Measurements from ENCODE around the gene EP300. TPM values are rescaled to one million over a fixed set of nuclear protein-coding genes. Genes with fewer than 3 reads are reported as not detected.

EP300 gene
- total and polyA plus RNA-seq, 3 donors from 2014 or later = 59.2 to 242 (median 221) TPM

GRCh38 chr22:41116342-41116741 lies 23.9 kb downstream of the EP300 start:
- 87 to 91% methylated on average over 2 of the region's 2 CpGs for WGBS, 2 donors
- TF ChIP-seq POLR2A (IDR thresholded peaks at IDR 0.05) = no peak
- no peak for TF ChIP-seq CTCF (IDR thresholded peaks at IDR 0.05)
- H3K4me1 ChIP-seq = peaks cover 10% of the 10 kb centered on the region
- H3K36me3 ChIP-seq (ENCODE audit: low read depth, missing control alignments) = no peaks in the 10 kb centered on the region
- intact Hi-C loops (cut with DNase I; ENCODE audit: low total_unique reads) = no loop called here
- no peak for DNase-seq
- no peaks in the 10 kb centered on the region for H3K27me3 ChIP-seq
- H3K9me3 ChIP-seq = no peaks in the 10 kb centered on the region
- no peak overlapping the region for H3K27ac ChIP-seq
- H3K4me3 ChIP-seq = no peak overlapping the region

GRCh38 chr22:41117127-41117965 lies 25.0 kb downstream of the EP300 start:
- Histone ChIP-seq H3K27me3 (no peaks in the 10 kb centered on the region), H3K9me3 (no peaks in the 10 kb centered on the region), H3K4me1 (peaks cover 10% of the 10 kb centered on the region), H3K36me3 (ENCODE audit: low read depth, missing control alignments) (no peaks in the 10 kb centered on the region), H3K27ac (no peak overlapping the region), H3K4me3 (no peak overlapping the region)
- TF ChIP-seq CTCF (IDR thresholded peaks at IDR 0.05) = no peak
- no peak for TF ChIP-seq POLR2A (IDR thresholded peaks at IDR 0.05)
- DNase-seq = no peak
- 82 to 90% methylated on average over 7 to 9 of the region's 9 CpGs for WGBS, 2 donors
- intact Hi-C loops (cut with DNase I; ENCODE audit: low total_unique reads) = no loop called here

GRCh38 chr22:41123151-41123550 lies 30.8 kb downstream of the EP300 start:
- H3K4me3 ChIP-seq = no peak overlapping the region
- peaks cover under 1% of the 10 kb centered on the region for H3K4me1 ChIP-seq
- DNase-seq = no peak
- no peaks in the 10 kb centered on the region for H3K27me3 ChIP-seq
- intact Hi-C loops (cut with DNase I; ENCODE audit: low total_unique reads) = no loop called here
- WGBS, 2 donors = 71 to 85% methylated on average over 2 of the region's 2 CpGs
- no peak overlapping the region for H3K27ac ChIP-seq
- H3K36me3 ChIP-seq (ENCODE audit: low read depth, missing control alignments) = no peaks in the 10 kb centered on the region
- H3K9me3 ChIP-seq = no peaks in the 10 kb centered on the region
- no peak for TF ChIP-seq POLR2A (IDR thresholded peaks at IDR 0.05)
- TF ChIP-seq CTCF (IDR thresholded peaks at IDR 0.05) = no peak

GRCh38 chr22:41124086-41124485 lies 31.7 kb downstream of the EP300 start:
- no peak for DNase-seq
- Histone ChIP-seq H3K27me3 (no peaks in the 10 kb centered on the region), H3K9me3 (no peaks in the 10 kb centered on the region), H3K27ac (no peak overlapping the region), H3K36me3 (ENCODE audit: low read depth, missing control alignments) (no peaks in the 10 kb centered on the region), H3K4me1 (no peaks in the 10 kb centered on the region), H3K4me3 (no peak overlapping the region)
- intact Hi-C loops (cut with DNase I; ENCODE audit: low total_unique reads) = no loop called here
- 96 to 97% methylated on average over 9 of the region's 9 CpGs for WGBS, 2 donors
- TF ChIP-seq CTCF (IDR thresholded peaks at IDR 0.05) (no peak), POLR2A (IDR thresholded peaks at IDR 0.05) (no peak)

DNA sequence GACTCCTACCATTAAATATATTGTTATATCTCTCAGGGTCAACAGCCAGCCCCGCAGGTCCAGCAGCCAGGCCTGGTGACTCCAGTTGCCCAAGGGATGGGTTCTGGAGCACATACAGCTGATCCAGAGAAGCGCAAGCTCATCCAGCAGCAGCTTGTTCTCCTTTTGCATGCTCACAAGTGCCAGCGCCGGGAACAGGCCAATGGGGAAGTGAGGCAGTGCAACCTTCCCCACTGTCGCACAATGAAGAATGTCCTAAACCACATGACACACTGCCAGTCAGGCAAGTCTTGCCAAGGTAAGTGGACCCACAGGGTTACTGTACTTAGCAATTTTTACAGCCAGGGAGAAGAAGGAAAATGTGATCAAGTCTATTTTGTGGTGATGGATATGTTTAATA lies 35.1 kb downstream of the EP300 start:
- DNase-seq = no peak
- Histone ChIP-seq H3K9me3 (no peaks in the 10 kb centered on the region), H3K27me3 (no peaks in the 10 kb centered on the region), H3K36me3 (ENCODE audit: low read depth, missing control alignments) (no peaks in the 10 kb centered on the region), H3K27ac (no peak overlapping the region), H3K4me1 (no peaks in the 10 kb centered on the region), H3K4me3 (no peak overlapping the region)
- WGBS, 2 donors = 89 to 91% methylated on average over 5 of the region's 5 CpGs
- TF ChIP-seq POLR2A (IDR thresholded peaks at IDR 0.05) (no peak), CTCF (IDR thresholded peaks at IDR 0.05) (no peak)
- intact Hi-C loops (cut with DNase I; ENCODE audit: low total_unique reads) = no loop called here

Measured in testis (tissue), 3 donors.